HCT116 (cell line): ENCODE data around the gene KSR1.

ENCODE experiments used
- EGR1 ChIP-seq: IDR thresholded peaks from 2 replicates; pipeline ENCODE4 v1.6.1; 2012; ENCODE audit warnings: low read depth
- ELF1 ChIP-seq: IDR thresholded peaks from 2 replicates; pipeline ENCODE4 v1.6.1; 2012; ENCODE audit warnings: low read depth, borderline replicate concordance
- EZH2 ChIP-seq: fragments of 200-600 bp; sonication (generic); IDR thresholded peaks from 2 replicates; pipeline ENCODE4 v1.6.1; 2017; ENCODE audit warnings: antibody characterized with exemption, mixed run types
- POLR2A ChIP-seq: IDR thresholded peaks from 2 replicates; pipeline ENCODE4 v1.7.0; 2011; ENCODE audit warnings: borderline replicate concordance; ENCODE audit not compliant: insufficient read depth, insufficient read length; ENCODE audit errors: extremely low read depth
- POLR2AphosphoS5 ChIP-seq: IDR thresholded peaks from 2 replicates; pipeline ENCODE4 v1.6.1; 2011; ENCODE audit warnings: mild to moderate bottlenecking, low read depth, low read length, moderate library complexity
- RAD21 ChIP-seq: IDR thresholded peaks from 2 replicates; pipeline ENCODE4 v1.6.1; 2012; ENCODE audit warnings: low read depth, mild to moderate bottlenecking
- TCF7L2 ChIP-seq: IDR thresholded peaks from 2 replicates; pipeline ENCODE4 v1.7.0; 2011; ENCODE audit warnings: borderline replicate concordance, inconsistent platforms; ENCODE audit not compliant: insufficient read depth, insufficient read length; ENCODE audit errors: extremely low read depth
- ZNF274 ChIP-seq: fragments of 200-500 bp; sonication (Bioruptor generic); IDR thresholded peaks from 2 replicates; pipeline ENCODE4 v1.6.1; 2014; ENCODE audit warnings: mild to moderate bottlenecking, low read depth, low read length, inconsistent platforms
- TF ChIP-seq, protein P1 (sequence below), 3 experiments: fragments of 200-600 bp in 1 of 3; sonication (generic) in 1 of 3; IDR thresholded peaks in 2 of 3; conservative IDR thresholded peaks in 1 of 3; 2 replicates each; pipeline ENCODE4 v1.5.1; 2012 to 2017; ENCODE audit warnings: low read depth in 2 of 3, low read length in 2 of 3, antibody characterized with exemption in 1 of 3, borderline replicate concordance in 1 of 3, control low read depth in 1 of 3, mild to moderate bottlenecking in 1 of 3, mixed read lengths in 1 of 3, mixed run types in 1 of 3, moderate library complexity in 1 of 3; ENCODE audit not compliant: insufficient read depth in 1 of 3
- TF ChIP-seq, protein P2 (sequence below): IDR thresholded peaks from 2 replicates; pipeline ENCODE4 v1.6.1; 2012; ENCODE audit warnings: low read depth

DNA sequence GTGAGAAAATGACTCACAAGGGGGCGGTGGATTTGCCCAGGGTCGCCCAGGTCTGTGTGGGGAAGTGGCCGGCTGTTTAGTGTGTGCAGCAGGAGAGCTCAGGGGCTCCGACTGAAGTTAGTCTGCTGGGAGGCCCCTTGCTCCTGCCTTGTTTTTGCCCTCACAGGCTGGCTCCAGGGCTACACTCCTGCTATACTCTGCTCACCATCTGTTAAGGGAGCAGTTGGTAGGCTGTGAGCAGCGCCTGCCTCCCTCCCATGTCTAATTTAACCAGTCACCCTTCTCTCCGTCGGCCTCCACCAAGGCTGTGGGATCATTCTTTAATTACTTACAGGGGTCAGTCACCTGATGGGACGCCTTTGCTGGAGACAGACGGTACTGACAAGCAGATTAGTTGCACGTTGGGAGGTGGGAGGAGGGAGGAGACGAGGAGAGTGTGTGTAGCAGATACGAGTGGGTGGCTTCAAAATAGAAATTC, 35.5 kb downstream of the KSR1 start:
- TF ChIP-seq, protein P1, sequence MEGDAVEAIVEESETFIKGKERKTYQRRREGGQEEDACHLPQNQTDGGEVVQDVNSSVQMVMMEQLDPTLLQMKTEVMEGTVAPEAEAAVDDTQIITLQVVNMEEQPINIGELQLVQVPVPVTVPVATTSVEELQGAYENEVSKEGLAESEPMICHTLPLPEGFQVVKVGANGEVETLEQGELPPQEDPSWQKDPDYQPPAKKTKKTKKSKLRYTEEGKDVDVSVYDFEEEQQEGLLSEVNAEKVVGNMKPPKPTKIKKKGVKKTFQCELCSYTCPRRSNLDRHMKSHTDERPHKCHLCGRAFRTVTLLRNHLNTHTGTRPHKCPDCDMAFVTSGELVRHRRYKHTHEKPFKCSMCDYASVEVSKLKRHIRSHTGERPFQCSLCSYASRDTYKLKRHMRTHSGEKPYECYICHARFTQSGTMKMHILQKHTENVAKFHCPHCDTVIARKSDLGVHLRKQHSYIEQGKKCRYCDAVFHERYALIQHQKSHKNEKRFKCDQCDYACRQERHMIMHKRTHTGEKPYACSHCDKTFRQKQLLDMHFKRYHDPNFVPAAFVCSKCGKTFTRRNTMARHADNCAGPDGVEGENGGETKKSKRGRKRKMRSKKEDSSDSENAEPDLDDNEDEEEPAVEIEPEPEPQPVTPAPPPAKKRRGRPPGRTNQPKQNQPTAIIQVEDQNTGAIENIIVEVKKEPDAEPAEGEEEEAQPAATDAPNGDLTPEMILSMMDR (IDR thresholded peaks at IDR 0.05 in 2 of 3, conservative IDR thresholded peaks at IDR 0.05 in 1 of 3; ENCODE audit: borderline replicate concordance in 1 of 3, insufficient read depth in 1 of 3, low read depth in 2 of 3, low read length in 2 of 3): no peak
- TF ChIP-seq POLR2A: no peak
- no peak for TF ChIP-seq POLR2AphosphoS5
- TF ChIP-seq EGR1: no peak
- TF ChIP-seq ZNF274: no peak
- no peak for TF ChIP-seq EZH2
- TF ChIP-seq ELF1: no peak
- no peak for TF ChIP-seq TCF7L2
- no peak for TF ChIP-seq RAD21
- TF ChIP-seq, protein P2, sequence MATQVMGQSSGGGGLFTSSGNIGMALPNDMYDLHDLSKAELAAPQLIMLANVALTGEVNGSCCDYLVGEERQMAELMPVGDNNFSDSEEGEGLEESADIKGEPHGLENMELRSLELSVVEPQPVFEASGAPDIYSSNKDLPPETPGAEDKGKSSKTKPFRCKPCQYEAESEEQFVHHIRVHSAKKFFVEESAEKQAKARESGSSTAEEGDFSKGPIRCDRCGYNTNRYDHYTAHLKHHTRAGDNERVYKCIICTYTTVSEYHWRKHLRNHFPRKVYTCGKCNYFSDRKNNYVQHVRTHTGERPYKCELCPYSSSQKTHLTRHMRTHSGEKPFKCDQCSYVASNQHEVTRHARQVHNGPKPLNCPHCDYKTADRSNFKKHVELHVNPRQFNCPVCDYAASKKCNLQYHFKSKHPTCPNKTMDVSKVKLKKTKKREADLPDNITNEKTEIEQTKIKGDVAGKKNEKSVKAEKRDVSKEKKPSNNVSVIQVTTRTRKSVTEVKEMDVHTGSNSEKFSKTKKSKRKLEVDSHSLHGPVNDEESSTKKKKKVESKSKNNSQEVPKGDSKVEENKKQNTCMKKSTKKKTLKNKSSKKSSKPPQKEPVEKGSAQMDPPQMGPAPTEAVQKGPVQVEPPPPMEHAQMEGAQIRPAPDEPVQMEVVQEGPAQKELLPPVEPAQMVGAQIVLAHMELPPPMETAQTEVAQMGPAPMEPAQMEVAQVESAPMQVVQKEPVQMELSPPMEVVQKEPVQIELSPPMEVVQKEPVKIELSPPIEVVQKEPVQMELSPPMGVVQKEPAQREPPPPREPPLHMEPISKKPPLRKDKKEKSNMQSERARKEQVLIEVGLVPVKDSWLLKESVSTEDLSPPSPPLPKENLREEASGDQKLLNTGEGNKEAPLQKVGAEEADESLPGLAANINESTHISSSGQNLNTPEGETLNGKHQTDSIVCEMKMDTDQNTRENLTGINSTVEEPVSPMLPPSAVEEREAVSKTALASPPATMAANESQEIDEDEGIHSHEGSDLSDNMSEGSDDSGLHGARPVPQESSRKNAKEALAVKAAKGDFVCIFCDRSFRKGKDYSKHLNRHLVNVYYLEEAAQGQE: no peak
